Measurements from ENCODE around the gene PTTG1IP. TPM values are rescaled to one million over a fixed set of nuclear protein-coding genes. Genes with fewer than 3 reads are reported as not detected.

Gene PTTG1IP
- total RNA-seq, 2 experiments from 2014 or later = 60.7 to 61.8 TPM

DNA sequence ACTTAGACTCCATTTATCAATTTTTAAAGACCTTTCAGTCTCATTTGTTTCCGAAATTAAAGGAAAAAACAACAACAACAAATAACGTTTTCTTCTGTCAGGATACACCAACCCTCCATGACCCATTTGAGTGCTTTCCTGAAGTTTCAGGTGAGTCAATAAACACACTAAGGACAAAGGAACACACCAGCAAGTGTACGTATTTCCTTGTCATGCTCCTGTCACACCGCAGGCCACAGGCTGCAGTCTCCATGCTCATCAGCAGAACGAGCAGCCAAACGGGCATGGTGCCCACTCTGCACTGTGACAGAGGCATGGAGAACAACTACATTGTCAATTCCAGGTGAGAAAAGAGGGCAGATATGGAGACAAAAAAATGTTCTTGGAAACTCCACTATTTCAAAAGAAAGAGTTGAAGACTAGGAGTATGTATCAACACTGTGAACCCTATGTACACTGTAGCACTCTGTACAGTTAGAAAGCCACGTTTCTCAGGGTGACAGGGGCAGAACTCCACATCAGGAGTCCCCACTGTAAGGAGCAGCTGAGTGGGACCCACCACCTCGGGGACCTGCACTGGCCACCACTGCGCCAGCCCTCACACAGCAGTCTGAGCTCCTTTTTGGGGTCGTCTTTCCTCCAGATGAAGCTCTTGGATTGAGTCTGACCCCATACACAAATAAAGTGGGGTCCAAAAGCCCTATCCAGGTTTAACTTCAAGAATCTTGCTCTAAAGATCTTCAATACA is 2.6 kb downstream of the PTTG1IP start:
- no peak for TF ChIP-seq CTCF (IDR thresholded peaks at IDR 0.05)

DNA sequence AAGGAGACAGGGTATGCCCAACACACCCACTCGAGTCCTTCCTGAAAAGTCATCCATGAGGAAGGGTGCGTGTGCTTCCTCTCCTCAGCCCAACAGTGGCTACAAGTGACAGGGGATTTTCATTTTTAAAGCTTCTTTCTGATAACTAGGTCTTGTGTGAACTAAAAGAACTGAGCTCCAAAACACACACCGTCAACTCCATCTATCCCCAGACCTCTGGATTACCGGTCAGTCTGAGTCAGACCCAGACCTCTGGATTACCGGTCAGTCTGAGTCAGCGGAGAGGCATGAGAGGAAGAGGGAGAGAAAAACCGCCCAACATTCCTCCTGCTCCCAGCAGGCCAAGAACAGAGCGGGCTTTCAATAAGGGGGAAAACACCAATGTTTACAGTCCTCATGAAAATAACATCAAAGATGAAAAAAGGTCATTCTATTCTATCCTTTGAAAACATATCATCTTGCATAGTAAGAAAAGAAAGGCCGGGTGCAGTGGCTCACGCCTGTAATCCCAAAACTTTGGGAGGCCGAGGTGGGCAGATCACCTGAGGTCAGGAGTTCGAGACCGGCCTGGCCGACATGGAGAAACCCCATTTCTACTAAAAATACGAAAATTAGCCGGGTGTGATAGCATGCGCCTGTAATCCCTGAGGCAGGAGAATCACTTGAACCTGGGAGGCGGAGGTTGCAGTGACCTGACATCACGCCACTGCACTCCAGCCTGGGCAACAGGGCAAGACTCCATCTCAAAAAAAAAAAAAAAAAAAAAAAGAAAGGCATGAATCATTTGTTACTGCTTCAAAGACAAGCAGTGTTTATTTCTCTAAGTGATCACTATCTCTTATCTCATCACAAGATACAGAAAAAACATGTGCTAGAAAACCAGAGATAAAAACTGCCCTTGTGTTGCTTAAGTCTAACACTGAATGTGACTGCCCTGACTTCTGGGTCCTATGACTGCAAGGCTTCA is 3.4 kb downstream of the PTTG1IP start:
- Mint-ChIP-seq H3K4me3 (peak overlapping the region; percentile 19), H3K36me3 (ENCODE audit: low read depth) (peaks cover 30% of the 10 kb centered on the region), H3K27me3 (no peaks in the 10 kb centered on the region), H3K27ac (peak overlapping the region; percentile 55), H3K4me1 (ENCODE audit: low read depth) (peaks cover 67% of the 10 kb centered on the region), H3K9me3 (no peaks in the 10 kb centered on the region)
- ChIA-PET CTCF (interaction anchor here (0.9 kb wide), 1 partner anchor 76 kb away, joined by 3 read pairs; no protein-coding TSS in a partner anchor), POLR2A (interaction anchor here (0.5 kb wide), 1 partner anchor 45 kb away, joined by 3 read pairs; no protein-coding TSS in a partner anchor)
- intact Hi-C loops (cut with micrococcal nuclease) = loop anchor here (10.0 kb wide), 1 partner anchor 55 kb away; the partner anchor contains the start of gene ITGB2
- TF ChIP-seq CTCF (IDR thresholded peaks at IDR 0.05) = no peak
- ATAC-seq (no peak), DNase-seq (no peak)

More for the DNA sequence above, 2.6 kb downstream of the PTTG1IP start:
- H3K4me3 Mint-ChIP-seq = peak overlapping the region; percentile 84
- H3K27me3 Mint-ChIP-seq = no peaks in the 10 kb centered on the region
- no peaks in the 10 kb centered on the region for H3K9me3 Mint-ChIP-seq
- intact Hi-C loops (cut with micrococcal nuclease) = loop anchor here (10.0 kb wide), 1 partner anchor 54 kb away; the partner anchor contains the start of gene ITGB2
- peaks cover 26% of the 10 kb centered on the region for H3K36me3 Mint-ChIP-seq (ENCODE audit: low read depth)
- ChIA-PET CTCF (interaction anchor here (0.9 kb wide), 1 partner anchor 70 kb away, joined by 4 read pairs; no protein-coding TSS in a partner anchor), POLR2A (interaction anchor here (3.5 to 19.2 kb wide), 2 partner anchors 22 to 70 kb away, joined by 16 to 166 read pairs; partner anchors contain the start of gene UBE2G2)
- DNase-seq (peak; percentile 45), ATAC-seq (no peak)
- H3K27ac Mint-ChIP-seq = peak overlapping the region; percentile 55
- peaks cover 67% of the 10 kb centered on the region for H3K4me1 Mint-ChIP-seq (ENCODE audit: low read depth)

DNA sequence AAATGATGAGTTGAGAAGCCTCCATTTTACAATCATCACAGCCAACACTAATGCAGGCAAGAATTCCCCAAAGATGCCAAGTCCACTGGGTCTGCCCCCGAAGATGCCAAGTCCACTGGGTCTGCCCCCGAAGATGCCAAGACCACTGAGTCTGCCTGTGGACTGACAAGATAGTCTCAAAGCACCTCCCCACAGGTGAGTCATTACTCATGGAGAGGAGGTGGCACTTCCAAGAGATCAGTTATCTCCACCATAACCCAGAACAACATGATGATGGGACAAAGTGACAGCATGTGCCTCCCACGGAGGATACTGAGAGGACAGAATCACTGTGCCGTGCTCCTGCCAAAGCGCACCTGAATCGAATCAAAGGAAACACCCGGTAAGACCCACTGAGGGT is 4.8 kb downstream of the PTTG1IP start:
- Mint-ChIP-seq H3K9me3 (no peaks in the 10 kb centered on the region), H3K4me3 (peak overlapping the region; percentile 58), H3K27ac (peak overlapping the region; percentile 91), H3K27me3 (no peaks in the 10 kb centered on the region), H3K36me3 (ENCODE audit: low read depth) (peaks cover 33% of the 10 kb centered on the region), H3K4me1 (ENCODE audit: low read depth) (peaks cover 72% of the 10 kb centered on the region)
- intact Hi-C loops (cut with micrococcal nuclease) = no loop called here
- ChIA-PET CTCF (interaction anchor here (0.9 to 1.1 kb wide), 2 partner anchors 68 to 75 kb away, joined by 3 read pairs; no protein-coding TSS in a partner anchor), POLR2A (no interaction called here)
- no peak for DNase-seq
- no peak for ATAC-seq
- no peak for TF ChIP-seq CTCF (IDR thresholded peaks at IDR 0.05)

DNA sequence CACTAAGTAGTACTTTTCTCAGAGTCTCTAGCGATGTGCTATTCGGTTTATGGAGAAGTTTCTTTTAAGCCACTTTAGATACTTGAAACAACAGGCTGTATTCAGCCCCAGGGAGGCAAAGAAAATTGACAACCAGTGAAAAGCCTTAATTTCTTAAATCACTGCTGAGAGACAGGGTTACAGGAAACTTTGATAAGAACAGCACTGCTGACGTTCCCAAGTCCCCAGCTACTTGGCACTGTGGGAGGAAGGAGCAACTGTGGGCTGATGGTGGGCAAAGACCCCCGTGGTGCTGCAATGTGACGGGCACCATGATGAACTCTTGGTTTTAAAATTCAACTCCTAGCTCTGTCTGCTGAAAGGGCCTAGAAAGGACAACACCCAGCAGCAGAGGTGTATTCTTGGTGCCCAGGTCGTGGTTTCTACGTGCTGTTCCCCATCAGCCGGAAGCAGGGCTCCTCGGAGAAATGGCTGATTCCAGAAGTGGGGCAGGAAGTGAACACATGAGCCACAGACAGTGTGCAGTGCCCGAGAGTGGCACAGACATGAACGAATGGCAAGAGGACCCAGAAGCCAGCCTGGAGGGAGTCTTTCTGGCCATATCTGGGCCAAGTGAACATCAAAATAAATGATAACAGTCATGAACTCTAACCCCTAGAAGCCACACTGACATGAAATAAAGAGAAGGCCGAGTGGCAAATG is 5.3 kb downstream of the PTTG1IP start:
- POLR2A ChIA-PET = no interaction called here
- CTCF ChIA-PET = interaction anchor here (1.1 kb wide), 1 partner anchor 67 kb away, joined by 3 read pairs; no protein-coding TSS in a partner anchor
- intact Hi-C loops (cut with micrococcal nuclease) = no loop called here

More for the DNA sequence above, 5.3 kb downstream of the PTTG1IP start:
- peak; percentile 73 for DNase-seq
- Mint-ChIP-seq H3K27ac (peak overlapping the region; percentile 91), H3K9me3 (no peaks in the 10 kb centered on the region), H3K4me1 (ENCODE audit: low read depth) (peaks cover 77% of the 10 kb centered on the region), H3K27me3 (no peaks in the 10 kb centered on the region), H3K4me3 (peak overlapping the region; percentile 58), H3K36me3 (ENCODE audit: low read depth) (peaks cover 33% of the 10 kb centered on the region)
- TF ChIP-seq CTCF (IDR thresholded peaks at IDR 0.05) = no peak
- peak; percentile 75 for ATAC-seq

All from activated CD8-positive, alpha-beta T cell treated with anti-CD3 and anti-CD28 coated beads for 36 hours (primary cell).